Stimulated activated CD4-positive, alpha-beta T cell treated with anti-CD3 and anti-CD28 coated beads, Interleukin-2, amount 100 ng/mL, for 48 hours (primary cell): ENCODE data around the gene SUV39H2.
"Not testable (repeated sequence)": the region's sequence is repeated elsewhere in the genome, so short reads cannot be mapped to it uniquely, and the experiment has no call there.

Experiments
- DNase-seq, 2 donors: peaks; one replicate each; pipeline ENCODE4 v3.0.0-alpha.2; 2020

The SUV39H2 gene

GRCh38 chr10:14879124-14879927 is 660 bp downstream of the SUV39H2 start:
- peak; percentile 28 to 33 for DNase-seq

GRCh38 chr10:14879928-14880193 is 1.2 kb downstream of the SUV39H2 start:
- DNase-seq = no peak

DNA sequence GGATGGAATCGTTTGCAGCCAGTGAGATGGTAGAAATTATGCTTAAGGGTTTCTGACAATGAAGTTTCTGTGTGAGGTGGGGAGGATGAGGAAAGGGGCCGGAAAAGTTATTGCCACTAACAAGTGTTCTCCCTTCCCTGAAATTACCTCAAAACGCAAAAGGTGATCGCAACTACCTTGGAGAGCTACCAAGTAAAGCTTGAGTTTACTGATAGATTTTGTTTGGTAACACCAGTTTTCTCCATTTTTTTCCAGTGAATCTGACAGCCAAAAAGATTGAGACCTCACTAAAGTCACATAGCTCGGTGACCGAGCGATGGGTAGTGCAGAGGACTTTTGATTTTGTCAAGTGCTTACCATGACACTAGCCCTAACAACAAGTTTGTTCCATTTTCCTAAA is 1.6 kb downstream of the SUV39H2 start:
- no peak for DNase-seq

DNA sequence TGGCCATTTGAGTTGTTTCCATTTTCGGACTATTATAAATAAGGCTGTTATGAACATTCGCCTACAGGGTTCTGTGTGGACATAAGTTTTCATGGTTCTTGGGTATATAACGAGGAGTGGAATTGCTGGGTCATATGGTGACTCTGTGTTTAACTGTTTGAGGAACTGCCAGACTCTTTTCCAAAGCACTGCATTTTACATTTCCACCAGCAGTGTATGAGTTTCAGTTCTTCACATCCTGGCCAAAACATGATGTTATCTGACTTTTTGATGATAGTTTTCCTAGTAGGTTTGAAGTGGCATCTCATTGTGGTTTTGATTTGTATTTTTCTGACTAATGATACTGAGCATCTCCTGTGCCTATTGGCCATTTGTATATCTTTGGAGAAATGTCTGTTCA is 5.4 kb downstream of the SUV39H2 start:
- no peak for DNase-seq

- no peak for DNase-seq
These were observed 10.7 kb downstream of the SUV39H2 start for GRCh38 chr10:14889318-14889717.

GRCh38 chr10:14891151-14891550 is 12.5 kb downstream of the SUV39H2 start:
- no peak for DNase-seq

DNA sequence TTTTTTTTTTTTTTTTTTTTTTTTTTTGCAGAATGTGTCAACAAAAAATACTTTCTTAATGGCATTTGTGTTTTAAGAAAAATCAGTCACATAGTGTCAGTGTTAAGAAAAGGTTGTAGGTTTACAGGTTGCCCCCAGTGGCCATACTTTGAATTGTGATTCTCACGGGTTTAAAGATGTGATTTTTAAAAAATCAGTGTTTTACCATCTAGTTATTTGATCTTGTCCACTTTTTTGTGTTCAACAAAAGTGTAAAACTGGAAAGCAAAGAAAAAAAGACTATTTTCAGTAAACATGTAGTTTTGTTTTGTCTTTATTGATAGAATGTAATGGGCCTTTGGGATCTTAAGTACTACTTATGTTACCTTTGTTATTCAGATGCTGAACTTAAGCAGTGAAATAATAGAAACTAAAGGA is 25.7 kb downstream of the SUV39H2 start:
- DNase-seq = no peak

GRCh38 chr10:14904864-14905263 is 26.2 kb downstream of the SUV39H2 start:
- no peak for DNase-seq

DNA sequence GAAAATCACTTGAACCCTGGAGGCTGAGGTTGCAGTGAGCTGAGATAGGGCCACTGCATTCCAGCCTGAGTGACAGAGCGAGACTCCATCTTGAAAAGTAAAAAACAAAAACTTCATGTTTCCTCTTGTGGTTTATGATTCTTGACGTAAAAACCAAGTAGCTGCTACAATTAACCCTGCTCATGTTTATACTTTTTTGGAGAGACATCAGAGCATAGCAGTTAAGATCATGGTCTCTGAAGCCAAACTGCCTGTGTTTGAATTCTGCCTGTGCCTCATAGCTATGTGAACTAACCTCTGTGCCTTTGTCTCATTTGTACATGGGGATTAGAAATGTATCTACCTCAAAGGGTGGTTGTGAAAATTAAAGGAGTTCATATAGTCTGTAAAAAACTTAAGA is 27.2 kb downstream of the SUV39H2 start:
- no peak for DNase-seq

DNA sequence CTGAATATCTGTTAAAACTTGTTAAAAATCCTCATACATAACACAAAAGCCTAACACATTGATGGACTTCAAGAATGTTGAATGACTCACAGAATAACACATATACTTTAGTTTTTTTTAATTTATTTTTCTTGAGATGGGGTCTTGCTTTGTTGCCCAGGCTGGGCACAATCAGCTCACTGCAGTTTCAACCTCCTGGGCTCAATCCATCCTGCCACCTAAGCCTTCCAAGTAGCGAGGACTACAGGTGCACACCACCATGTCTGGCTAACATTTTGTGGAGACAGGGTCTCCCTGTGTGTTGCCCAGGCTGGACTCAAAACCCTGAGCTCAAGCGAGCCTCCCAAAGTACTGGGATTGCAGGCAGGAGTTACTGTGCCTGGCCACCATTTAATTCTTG is 28.1 kb downstream of the SUV39H2 start:
- DNase-seq = no peak

DNA sequence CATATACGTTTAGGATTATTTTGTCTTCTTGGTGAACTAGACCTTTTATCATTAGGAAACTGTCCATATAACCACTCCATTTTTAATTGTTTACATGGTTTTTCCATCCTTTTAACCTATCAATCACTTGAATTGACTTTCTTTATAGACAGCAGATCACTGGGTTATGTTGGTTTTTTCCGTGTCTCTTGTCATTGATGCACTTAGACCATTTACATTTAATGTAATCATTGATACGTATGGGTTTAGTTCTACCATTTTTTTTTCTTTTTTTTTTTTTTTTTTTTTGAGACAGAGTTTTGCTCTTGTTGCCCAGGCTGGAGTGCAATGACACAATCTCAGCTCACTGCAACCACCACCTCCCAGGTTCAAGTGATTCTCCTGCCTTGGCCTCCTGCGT is 28.9 kb downstream of the SUV39H2 start:
- not testable (repeated sequence) for DNase-seq

DNA sequence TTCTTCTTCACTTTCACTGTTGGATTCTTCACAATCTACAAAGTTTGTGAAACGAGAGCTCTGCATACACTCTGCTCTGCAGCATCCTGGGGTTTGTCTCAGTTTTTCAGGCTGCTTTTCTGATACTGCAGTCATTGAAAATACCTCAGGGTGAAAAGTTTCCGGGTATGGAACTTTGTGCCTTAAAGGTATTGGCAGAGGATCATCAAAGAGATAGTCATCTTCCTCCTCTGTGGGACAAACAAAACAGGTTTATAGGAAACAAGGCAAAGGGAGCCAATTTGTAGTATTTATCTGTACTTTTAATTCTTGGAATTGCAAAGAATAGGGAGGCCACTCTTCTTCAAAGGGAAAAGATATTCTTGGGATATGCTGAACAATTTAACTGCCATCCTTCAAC is 30.4 kb downstream of the SUV39H2 start:
- DNase-seq = no peak

DNA sequence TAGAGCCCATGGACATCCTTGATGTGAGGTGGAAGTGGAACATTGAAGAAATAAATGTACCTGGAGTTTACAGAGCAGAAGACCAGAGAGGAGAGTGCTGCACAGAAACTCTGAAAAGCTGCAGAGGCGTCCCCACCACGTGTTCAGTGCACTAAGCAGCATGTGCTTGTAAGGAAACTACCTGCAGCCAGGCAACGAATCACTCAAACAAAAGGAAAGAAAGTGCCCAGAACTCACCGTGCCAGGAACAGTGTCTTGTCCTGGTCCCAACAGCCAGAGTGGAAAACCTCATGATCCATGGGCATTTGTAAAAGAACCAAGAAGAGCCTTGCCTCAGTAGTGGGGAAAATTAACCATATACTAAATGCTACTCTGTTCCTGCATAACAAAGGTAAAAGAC is 32.3 kb downstream of the SUV39H2 start:
- DNase-seq = no peak

GRCh38 chr10:14911801-14912200 is 33.1 kb downstream of the SUV39H2 start:
- no peak for DNase-seq

GRCh38 chr10:14916600-14916999 is 37.9 kb downstream of the SUV39H2 start:
- no peak for DNase-seq

GRCh38 chr10:14917827-14918226 is 39.2 kb downstream of the SUV39H2 start:
- DNase-seq = no peak

DNA sequence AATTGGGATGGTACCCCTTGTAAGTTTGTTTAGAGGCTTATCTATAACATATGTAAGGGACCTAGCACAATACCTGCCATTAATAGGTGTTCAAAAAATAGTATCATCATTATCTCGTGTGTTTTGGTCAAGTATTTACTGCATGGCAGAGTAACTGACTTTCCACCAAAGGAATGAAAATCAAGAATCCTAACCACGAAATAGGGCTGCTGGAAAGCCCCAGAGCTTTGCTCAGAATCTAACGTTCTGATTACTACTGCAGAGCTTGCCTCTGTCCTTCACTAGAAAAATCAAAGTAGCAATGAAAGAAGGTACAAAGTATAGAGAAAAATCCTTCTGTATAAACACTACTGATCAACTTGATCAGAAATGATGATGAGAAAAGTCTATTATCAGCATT is 40.3 kb downstream of the SUV39H2 start:
- no peak for DNase-seq

GRCh38 chr10:14924013-14924412 is 45.3 kb downstream of the SUV39H2 start:
- no peak for DNase-seq

DNA sequence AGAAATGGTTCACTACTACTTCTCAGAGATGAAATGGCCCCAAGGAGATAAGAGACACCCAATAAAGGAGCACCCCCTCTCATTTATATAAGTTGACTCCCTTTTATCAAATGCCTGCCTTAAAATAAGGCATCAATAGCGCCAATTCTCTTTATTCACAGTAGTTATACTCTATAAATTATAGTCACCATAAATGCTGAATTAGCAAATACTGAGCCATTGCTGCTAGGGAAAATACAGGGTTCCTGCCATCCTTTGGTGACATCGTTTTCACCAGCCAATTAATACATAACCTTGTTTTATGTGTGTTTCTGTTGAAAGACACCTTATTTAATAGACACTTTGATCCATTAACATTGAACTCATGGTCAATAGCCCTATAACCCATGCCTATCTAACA is 46.6 kb downstream of the SUV39H2 start:
- DNase-seq = no peak

GRCh38 chr10:14926061-14926470 is 47.4 kb downstream of the SUV39H2 start:
- DNase-seq = no peak

DNA sequence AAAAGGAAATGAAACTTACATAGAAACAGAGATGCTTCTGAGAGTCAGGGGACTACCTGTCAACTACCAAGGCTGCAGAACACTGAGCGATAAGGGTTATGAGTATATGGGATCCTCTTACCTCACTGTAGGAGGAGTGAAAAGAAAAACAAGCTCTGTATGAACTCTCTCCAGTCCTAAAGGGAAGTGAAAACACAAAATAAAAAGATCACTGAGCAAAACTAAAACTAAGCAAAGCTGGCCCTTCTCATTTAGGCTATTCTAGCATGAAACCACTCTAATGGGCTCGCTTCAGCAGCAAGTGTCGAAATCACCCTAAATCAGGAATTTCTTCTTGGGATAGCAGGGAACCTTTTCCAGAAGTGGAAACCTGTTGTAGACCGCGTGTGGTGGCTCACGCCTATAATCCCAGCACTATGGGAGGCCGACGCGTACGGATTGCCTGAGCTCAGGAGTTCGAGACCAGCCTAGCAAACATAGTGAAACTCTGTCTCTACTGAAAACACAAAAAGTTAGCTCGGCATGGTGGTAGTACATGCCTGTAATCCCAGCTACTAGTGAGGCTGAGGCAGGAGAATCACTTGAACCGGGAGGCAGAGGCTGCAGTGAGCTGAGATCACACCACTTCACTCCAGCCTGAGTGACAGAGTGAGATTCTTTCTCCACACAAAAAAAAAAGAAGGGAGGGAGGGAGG is 48.2 kb downstream of the SUV39H2 start:
- DNase-seq = no peak

DNA sequence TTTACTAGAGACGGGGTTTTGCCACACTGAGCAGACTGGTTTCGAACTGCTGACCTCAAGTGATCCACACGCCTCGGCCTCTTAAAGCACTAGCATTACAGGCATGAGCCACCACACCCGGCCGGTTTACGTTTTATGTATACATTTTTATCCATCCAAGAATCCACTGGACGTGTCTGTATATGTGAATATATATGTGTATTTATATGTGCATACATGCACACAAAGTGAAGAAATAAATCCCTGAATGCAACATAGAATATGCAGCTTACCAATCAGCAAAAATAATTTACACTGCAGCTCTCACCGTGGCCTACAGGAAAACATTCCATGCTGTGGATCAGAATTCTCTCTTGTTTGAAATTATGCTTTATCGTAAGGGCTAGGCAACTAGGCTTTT is 51.9 kb downstream of the SUV39H2 start:
- DNase-seq = no peak

- no peak for DNase-seq
These were observed 57.9 kb downstream of the SUV39H2 start for GRCh38 chr10:14936584-14936983.

DNA sequence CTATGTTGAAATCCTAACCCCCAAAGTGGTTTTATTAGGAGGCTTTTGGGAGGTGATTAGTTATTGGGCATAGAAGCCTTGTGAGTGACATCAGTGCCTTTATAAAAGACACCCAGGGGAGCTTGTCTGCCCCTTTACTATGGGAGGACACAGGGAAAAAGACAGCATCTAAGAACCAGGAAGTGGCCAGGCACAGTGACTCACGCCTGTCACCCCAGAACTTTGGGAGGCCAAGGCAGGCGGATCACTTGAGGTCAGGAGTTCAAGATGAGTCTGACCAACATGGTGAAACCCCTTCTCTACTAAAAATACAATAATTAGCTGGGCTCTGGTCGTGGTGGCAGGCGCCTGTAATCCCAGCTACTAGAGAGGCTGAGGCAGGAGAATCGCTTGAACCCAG is 60.3 kb downstream of the SUV39H2 start:
- not testable (repeated sequence) for DNase-seq
